Fibroblast of lung (primary cell): ENCODE results near the gene PTGFRN. TPM values are rescaled to one million over a fixed set of nuclear protein-coding genes. Genes with fewer than 3 reads are reported as not detected.
"Not testable (repeated sequence)": the region's sequence is repeated elsewhere in the genome, so short reads cannot be mapped to it uniquely, and the experiment has no call there.

Experiments used
- DNase-seq, 2 donors: peaks; one replicate each; pipeline versions ENCODE4 v3.0.0 to v3.0.0-alpha.2; 2010; ENCODE audit warnings: low read depth in 2 of 2
- H2AFZ ChIP-seq: 2 replicates; pipeline ENCODE4 v1.5.1; 2012; ENCODE audit warnings: low read length, control low read depth, inconsistent platforms
- H3K27ac ChIP-seq: 2 replicates; pipeline ENCODE4 v1.5.1; 2011; ENCODE audit warnings: low read length, control low read depth; ENCODE audit not compliant: insufficient read depth
- H3K27me3 ChIP-seq: 2 replicates; pipeline ENCODE4 v1.5.1; 2011; ENCODE audit warnings: mild to moderate bottlenecking, low read length; ENCODE audit not compliant: control insufficient read depth, insufficient read depth
- H3K36me3 ChIP-seq: 2 replicates; pipeline ENCODE4 v1.5.1; 2011; ENCODE audit warnings: low read length; ENCODE audit not compliant: control insufficient read depth, insufficient read depth
- H3K4me1 ChIP-seq: 2 replicates; pipeline ENCODE4 v1.5.1; 2011; ENCODE audit warnings: low read length; ENCODE audit not compliant: control insufficient read depth, insufficient read depth; ENCODE audit errors: extremely low read depth
- H3K4me2 ChIP-seq: 2 replicates; pipeline ENCODE4 v1.5.1; 2011; ENCODE audit warnings: low read length, control low read depth; ENCODE audit not compliant: insufficient read depth; ENCODE audit errors: extremely low read depth
- H3K4me3 ChIP-seq, 4 experiments: fragments of 200-600 bp in 1 of 4; sonication (generic) in 1 of 4; replicated peaks in 1 of 4; 2 replicates each; pipeline ENCODE4 v1.5.1; 2011 to 2016; ENCODE audit warnings: low read length in 4 of 4, low read depth in 3 of 4, mild to moderate bottlenecking in 3 of 4, control low read depth in 2 of 4, inconsistent platforms in 1 of 4, mixed read lengths in 1 of 4; ENCODE audit not compliant: insufficient read depth in 1 of 4; ENCODE audit errors: control extremely low read depth in 1 of 4
- H3K79me2 ChIP-seq: 2 replicates; pipeline ENCODE4 v1.5.1; 2012; ENCODE audit warnings: mild to moderate bottlenecking, low read length, inconsistent platforms; ENCODE audit not compliant: control insufficient read depth, insufficient read depth
- H3K9ac ChIP-seq: 2 replicates; pipeline ENCODE4 v1.5.1; 2011; ENCODE audit warnings: mild to moderate bottlenecking, low read length, control low read depth; ENCODE audit not compliant: insufficient read depth
- H3K9me3 ChIP-seq: 2 replicates; pipeline ENCODE4 v1.5.1; 2012; ENCODE audit warnings: low read depth, low read length; ENCODE audit not compliant: control insufficient read depth, insufficient read depth
- H4K20me1 ChIP-seq: 2 replicates; pipeline ENCODE4 v1.5.1; 2011; ENCODE audit warnings: low read length; ENCODE audit not compliant: control insufficient read depth, insufficient read depth; ENCODE audit errors: extremely low read depth
- CTCF ChIP-seq, 2 donors: IDR thresholded peaks in 1 of 2; conservative IDR thresholded peaks in 1 of 2; 1 replicate in 1 of 2; 2 replicates in 1 of 2; pipeline ENCODE4 v1.5.1; 2011 to 2012; ENCODE audit warnings: low read length in 2 of 2, control low read depth in 1 of 2, inconsistent platforms in 1 of 2, low read depth in 1 of 2, mild to moderate bottlenecking in 1 of 2
- EZH2 ChIP-seq: IDR thresholded peaks from 2 replicates; pipeline ENCODE4 v1.5.1; 2012; ENCODE audit warnings: low read length, control low read depth, mild to moderate bottlenecking; ENCODE audit errors: missing control alignments
- polyA minus RNA-seq: library from RNA; depleted of rRNA, polyadenylated mRNA; stranded (reverse); fragments of >200 nt; gene quantifications from 2 replicates; pipeline ENCODE4 v1.2.3, GENCODE V29; 2011; ENCODE audit warnings: low replicate concordance
- polyA plus RNA-seq, 2 donors: library from polyadenylated mRNA; depleted of rRNA in 1 of 2; stranded (reverse) in 1 of 2; unstranded in 1 of 2; fragments of >200 nt; gene quantifications; 2 replicates each; pipeline ENCODE4 v1.2.1, GENCODE V29; 2011 to 2012; ENCODE audit warnings: missing spikeins in 1 of 2
- total RNA-seq: library from RNA; depleted of rRNA; stranded (reverse); fragments of >200 nt; gene quantifications from 2 replicates; pipeline ENCODE4 v1.2.1, GENCODE V29; 2014

Gene PTGFRN
- 1.2 and 15.4 TPM in 2 replicates for total RNA-seq
- 0.72 and 7.5 TPM in 2 replicates for polyA plus RNA-seq
- polyA plus RNA-seq (2012): 0.61 and 7.5 TPM in 2 replicates
- 0.31 and 3.6 TPM in 2 replicates for polyA minus RNA-seq

- H3K9ac ChIP-seq: no peak within 1 kb of the TSS
- H4K20me1 ChIP-seq: no peaks in the 10 kb centered on the region
- H3K4me3 ChIP-seq: peak within 1 kb of the TSS; percentile 38 to 51 (median 46)
- DNase-seq: peak; percentile 24 to 74
- no peaks in the 10 kb centered on the region for H3K36me3 ChIP-seq
- H3K9me3 ChIP-seq: no peaks in the 10 kb centered on the region
- TF ChIP-seq CTCF (conservative IDR thresholded peaks at IDR 0.05 in 1 of 2, IDR thresholded peaks at IDR 0.05 in 1 of 2; ENCODE audit: low read depth in 1 of 2, low read length in 2 of 2): no peak
- no peak for TF ChIP-seq EZH2
- peak within 1 kb of the TSS; percentile 80 for H3K4me2 ChIP-seq
- no peaks in the 10 kb centered on the region for H3K4me1 ChIP-seq
- H2AFZ ChIP-seq: peak within 1 kb of the TSS; percentile 26
- peaks cover 19% of the 10 kb centered on the region for H3K27me3 ChIP-seq
- H3K79me2 ChIP-seq: no peaks in the 10 kb centered on the region
- no peak within 1 kb of the TSS for H3K27ac ChIP-seq
These were observed at the start of gene PTGFRN for GRCh38 chr1:116909512-116910378. TSS of gene PTGFRN (plus strand) at chr1:116909916. CDS start at chr1:116910204, 288 bp downstream.

DNA sequence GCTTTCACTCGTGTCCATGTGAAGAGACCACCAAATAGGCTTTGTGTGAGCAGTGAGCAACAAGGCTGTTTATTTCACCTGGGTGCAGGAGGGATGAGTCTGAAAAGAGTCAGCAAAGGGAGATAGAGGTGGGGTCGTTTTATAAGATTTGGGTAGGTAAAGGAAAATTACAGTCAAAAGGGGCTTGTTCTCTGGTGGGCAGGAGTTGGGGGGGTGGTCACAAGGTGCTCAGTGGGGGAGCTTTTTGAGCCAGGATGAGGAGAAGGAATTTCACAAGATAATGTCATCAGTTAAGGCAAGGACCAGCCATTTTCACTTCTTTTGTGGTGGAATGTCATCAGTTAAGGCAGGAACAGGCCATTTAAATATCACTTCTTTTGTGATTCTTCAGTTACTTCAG, 49.5 kb upstream of the PTGFRN start:
- not testable (repeated sequence) for H3K27me3 ChIP-seq, H3K27ac ChIP-seq, H3K4me2 ChIP-seq, H3K9ac ChIP-seq, H3K9me3 ChIP-seq, H3K4me1 ChIP-seq, H4K20me1 ChIP-seq, H2AFZ ChIP-seq, H3K4me3 ChIP-seq, H3K79me2 ChIP-seq, DNase-seq, H3K36me3 ChIP-seq

DNA sequence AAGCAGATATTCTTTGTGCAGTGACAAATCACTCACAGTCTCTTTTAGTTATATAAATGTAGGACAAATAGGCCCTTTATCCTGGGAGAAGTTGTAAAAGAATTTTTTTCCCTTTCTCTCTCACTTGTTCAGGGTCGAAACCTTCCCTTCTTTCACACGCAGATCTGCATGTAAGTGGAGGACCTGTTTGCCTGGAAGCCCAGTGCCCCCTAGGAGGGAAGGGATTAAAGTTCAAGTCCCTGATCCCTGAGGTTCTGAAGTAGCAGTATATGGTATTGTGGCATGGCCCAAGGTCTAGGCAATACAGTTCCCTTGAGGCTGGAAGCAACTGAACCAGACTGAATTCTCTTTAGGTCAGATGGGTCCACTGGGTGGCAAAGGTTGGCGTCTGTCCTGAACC, 48.6 kb upstream of the PTGFRN start:
- DNase-seq: no peak
- Histone ChIP-seq H3K36me3 (no peaks in the 10 kb centered on the region), H3K9me3 (no peaks in the 10 kb centered on the region), H3K4me1 (no peaks in the 10 kb centered on the region), H3K4me3 (no peak overlapping the region), H3K9ac (no peak overlapping the region), H2AFZ (no peak overlapping the region), H4K20me1 (no peaks in the 10 kb centered on the region), H3K27me3 (no peaks in the 10 kb centered on the region), H3K79me2 (no peaks in the 10 kb centered on the region), H3K27ac (no peak overlapping the region), H3K4me2 (no peak overlapping the region)
- TF ChIP-seq EZH2 (no peak), CTCF (conservative IDR thresholded peaks at IDR 0.05 in 1 of 2, IDR thresholded peaks at IDR 0.05 in 1 of 2; ENCODE audit: low read depth in 1 of 2, low read length in 2 of 2) (no peak)

DNA sequence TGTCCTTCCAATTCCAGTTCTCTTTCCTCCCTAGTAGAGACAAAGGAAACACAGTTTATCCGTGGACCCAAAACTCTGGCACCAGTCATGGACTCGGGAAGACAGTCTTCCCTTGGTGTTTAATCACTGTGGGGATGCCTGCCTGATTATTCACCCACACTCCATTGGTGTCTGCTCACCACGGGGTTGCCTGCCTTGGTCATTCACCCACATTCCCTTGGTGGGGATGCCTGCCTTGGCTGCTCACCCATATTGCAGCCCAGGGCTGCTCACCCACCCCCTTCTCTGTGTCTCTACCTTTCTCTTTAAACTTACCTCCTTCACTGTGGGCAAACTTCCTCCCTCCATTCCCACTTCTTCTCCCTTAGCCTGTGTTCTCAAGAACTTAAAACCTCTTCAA, 46.7 kb upstream of the PTGFRN start:
- not testable (repeated sequence) for H3K27me3 ChIP-seq, H3K9me3 ChIP-seq, H3K27ac ChIP-seq, H3K79me2 ChIP-seq, H2AFZ ChIP-seq, H3K9ac ChIP-seq, H3K4me3 ChIP-seq, H3K4me2 ChIP-seq, H4K20me1 ChIP-seq, H3K36me3 ChIP-seq, H3K4me1 ChIP-seq
- DNase-seq: peak in 1 of 2 donors; percentile 45

DNA sequence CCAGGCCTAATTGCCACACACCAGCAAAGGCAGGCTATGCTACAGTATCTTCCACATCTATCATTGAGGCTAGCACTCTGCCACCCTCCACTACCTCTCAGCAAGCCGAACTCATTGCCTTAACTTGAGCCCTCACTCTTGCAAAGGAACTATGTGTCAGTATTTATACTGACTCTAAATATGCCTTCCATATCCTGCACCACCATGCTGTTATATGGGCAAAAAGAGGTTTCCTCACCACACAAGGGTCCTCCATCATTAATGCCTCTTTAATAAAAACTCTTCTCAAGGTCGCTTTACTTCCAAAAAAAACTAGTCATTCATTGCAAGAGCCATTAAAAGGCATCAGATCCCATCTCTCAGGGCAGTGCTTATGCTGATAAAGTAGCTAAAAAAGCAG, 43.2 kb upstream of the PTGFRN start:
- H3K4me1 ChIP-seq, H3K4me2 ChIP-seq, H3K9ac ChIP-seq, H4K20me1 ChIP-seq, H3K27me3 ChIP-seq, H3K36me3 ChIP-seq, H3K4me3 ChIP-seq, H3K79me2 ChIP-seq, DNase-seq, H3K27ac ChIP-seq, H2AFZ ChIP-seq, H3K9me3 ChIP-seq: not testable (repeated sequence)
